ENCODE data around the gene MLYCD.

The MLYCD gene

GRCh38 chr16:83973077-83973476 lies 74.2 kb downstream of the MLYCD start:
- DNase-seq, result no peak

GRCh38 chr16:83973581-83974385 lies 74.9 kb downstream of the MLYCD start:
- DNase-seq, result no peak

- no peak for DNase-seq
Observed at GRCh38 chr16:83974475-83974874, 75.6 kb downstream of the MLYCD start.

GRCh38 chr16:83975590-83976260 lies 76.8 kb downstream of the MLYCD start:
- no peak for DNase-seq

Measured in NCI-H345 (cell line).